NB4 (cell line): Measurements from ENCODE around the gene NET1.
"Not testable (repeated sequence)": the region's sequence is repeated elsewhere in the genome, so short reads cannot be mapped to it uniquely, and the experiment has no call there.

Experiments used
- DNase-seq: peaks from one replicate; pipeline ENCODE4 v3.0.0; 2010; ENCODE audit warnings: low read depth
- H3K4me3 ChIP-seq: one replicate; pipeline ENCODE4 v1.5.1; 2011; ENCODE audit warnings: mild to moderate bottlenecking, low read depth, low read length, moderate library complexity
- MAX ChIP-seq: IDR thresholded peaks from 2 replicates; pipeline ENCODE4 v1.6.1; 2011; ENCODE audit warnings: low read depth, low read length
- MYC ChIP-seq: IDR thresholded peaks from 2 replicates; pipeline ENCODE4 v1.6.1; 2011; ENCODE audit warnings: low read depth, low read length
- POLR2A ChIP-seq: IDR thresholded peaks from 2 replicates; pipeline ENCODE4 v1.6.1; 2011; ENCODE audit warnings: mild to moderate bottlenecking; ENCODE audit not compliant: insufficient read length; ENCODE audit errors: extremely low read depth
- TF ChIP-seq, protein P1 (sequence below): IDR thresholded peaks from one replicate; pipeline ENCODE4 v1.5.1; 2012; ENCODE audit warnings: low read depth, low read length

NET1 gene

DNA sequence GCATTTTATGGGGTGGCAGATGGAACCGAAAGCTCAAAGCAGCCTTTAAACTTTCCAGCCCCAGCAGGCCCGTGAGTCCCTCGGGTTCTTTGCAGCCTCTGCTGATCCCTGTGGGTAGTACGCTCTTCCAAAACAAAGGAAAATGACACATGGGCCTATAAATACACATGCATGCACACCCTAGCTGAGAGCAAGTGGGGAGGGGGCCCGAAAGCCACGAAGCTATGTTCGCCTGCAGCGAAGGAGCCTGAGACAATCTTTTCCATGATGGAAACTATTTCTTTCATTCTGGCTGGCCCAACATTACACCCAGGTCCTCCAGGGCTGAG is 54.8 kb downstream of the NET1 start:
- H3K4me3 ChIP-seq, result no peak overlapping the region
- no peak for DNase-seq
- TF ChIP-seq MYC (no peak), POLR2A (no peak), MAX (no peak)
- TF ChIP-seq, protein P1, sequence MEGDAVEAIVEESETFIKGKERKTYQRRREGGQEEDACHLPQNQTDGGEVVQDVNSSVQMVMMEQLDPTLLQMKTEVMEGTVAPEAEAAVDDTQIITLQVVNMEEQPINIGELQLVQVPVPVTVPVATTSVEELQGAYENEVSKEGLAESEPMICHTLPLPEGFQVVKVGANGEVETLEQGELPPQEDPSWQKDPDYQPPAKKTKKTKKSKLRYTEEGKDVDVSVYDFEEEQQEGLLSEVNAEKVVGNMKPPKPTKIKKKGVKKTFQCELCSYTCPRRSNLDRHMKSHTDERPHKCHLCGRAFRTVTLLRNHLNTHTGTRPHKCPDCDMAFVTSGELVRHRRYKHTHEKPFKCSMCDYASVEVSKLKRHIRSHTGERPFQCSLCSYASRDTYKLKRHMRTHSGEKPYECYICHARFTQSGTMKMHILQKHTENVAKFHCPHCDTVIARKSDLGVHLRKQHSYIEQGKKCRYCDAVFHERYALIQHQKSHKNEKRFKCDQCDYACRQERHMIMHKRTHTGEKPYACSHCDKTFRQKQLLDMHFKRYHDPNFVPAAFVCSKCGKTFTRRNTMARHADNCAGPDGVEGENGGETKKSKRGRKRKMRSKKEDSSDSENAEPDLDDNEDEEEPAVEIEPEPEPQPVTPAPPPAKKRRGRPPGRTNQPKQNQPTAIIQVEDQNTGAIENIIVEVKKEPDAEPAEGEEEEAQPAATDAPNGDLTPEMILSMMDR, result no peak

DNA sequence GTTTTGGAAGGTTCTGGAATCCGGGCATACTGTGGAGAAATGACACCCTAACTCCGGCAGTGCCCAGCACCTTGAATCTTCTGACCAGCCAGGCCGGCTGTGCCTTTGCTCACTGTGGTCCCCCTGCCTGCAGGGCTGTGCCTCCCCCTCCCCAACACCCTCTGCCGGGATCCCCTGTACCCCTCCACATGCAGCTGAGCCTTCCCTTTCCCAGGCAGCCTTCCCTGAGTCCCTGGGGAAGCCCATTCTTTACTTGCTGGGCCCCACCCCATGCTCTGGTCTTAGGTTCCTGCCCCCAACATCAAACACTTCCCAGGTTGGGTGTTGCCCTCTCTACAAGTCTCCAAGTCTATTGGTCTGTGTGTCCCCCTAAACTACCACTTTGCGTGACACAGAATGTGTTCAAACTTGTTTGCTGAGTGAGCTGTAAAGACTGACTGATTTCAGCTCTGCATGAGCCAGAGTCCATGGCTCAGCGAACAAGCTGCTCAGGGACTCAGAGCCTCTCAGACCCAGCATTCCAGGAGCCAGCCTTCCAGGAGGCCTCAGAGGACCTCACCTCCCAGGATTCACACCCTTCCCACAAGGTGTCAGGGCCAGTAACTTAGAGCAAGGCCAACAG is 55.4 kb downstream of the NET1 start:
- no peak overlapping the region for H3K4me3 ChIP-seq
- no peak for DNase-seq
- TF ChIP-seq, protein P1, result no peak
- TF ChIP-seq MAX, result no peak
- TF ChIP-seq POLR2A, result no peak
- TF ChIP-seq MYC, result no peak

GRCh38 chr10:5468262-5469106 is 56.1 kb downstream of the NET1 start:
- TF ChIP-seq MAX (no peak), MYC (no peak), POLR2A (no peak)
- TF ChIP-seq, protein P1, result no peak
- no peak for DNase-seq
- H3K4me3 ChIP-seq, result no peak overlapping the region

GRCh38 chr10:5469353-5470061 is 57.1 kb downstream of the NET1 start:
- DNase-seq, result no peak
- TF ChIP-seq, protein P1, result no peak
- TF ChIP-seq MYC, result no peak
- TF ChIP-seq MAX, result no peak
- TF ChIP-seq POLR2A, result no peak
- H3K4me3 ChIP-seq, result no peak overlapping the region

GRCh38 chr10:5470062-5470751 is 57.9 kb downstream of the NET1 start:
- H3K4me3 ChIP-seq, result no peak overlapping the region
- TF ChIP-seq, protein P1, result no peak
- TF ChIP-seq MAX (no peak), MYC (no peak), POLR2A (no peak)
- DNase-seq, result no peak

DNA sequence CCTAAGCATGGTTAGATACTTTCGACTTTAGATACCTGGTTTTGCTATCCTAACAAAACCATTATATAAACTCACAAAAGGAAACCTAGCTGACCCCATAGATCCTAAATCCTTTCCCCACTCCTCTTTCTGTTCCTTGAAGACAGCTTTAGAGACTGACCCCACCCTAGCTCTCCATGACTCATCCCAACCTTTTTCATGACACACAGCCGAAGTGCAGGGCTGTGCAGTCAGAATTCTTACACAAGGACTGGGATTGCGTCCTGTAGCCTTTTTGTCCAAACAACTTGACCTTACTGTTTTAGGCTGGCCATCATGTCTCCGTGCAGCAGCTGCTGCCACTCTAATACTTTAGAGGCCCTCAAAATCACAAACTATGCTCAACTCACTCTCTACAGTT is 62.3 kb downstream of the NET1 start:
- DNase-seq, result not testable (repeated sequence)

GRCh38 chr10:5475088-5475487 is 62.7 kb downstream of the NET1 start:
- not testable (repeated sequence) for H3K4me3 ChIP-seq, DNase-seq

More for the DNA sequence above, 62.3 kb downstream of the NET1 start:
- not testable (repeated sequence) for H3K4me3 ChIP-seq

DNA sequence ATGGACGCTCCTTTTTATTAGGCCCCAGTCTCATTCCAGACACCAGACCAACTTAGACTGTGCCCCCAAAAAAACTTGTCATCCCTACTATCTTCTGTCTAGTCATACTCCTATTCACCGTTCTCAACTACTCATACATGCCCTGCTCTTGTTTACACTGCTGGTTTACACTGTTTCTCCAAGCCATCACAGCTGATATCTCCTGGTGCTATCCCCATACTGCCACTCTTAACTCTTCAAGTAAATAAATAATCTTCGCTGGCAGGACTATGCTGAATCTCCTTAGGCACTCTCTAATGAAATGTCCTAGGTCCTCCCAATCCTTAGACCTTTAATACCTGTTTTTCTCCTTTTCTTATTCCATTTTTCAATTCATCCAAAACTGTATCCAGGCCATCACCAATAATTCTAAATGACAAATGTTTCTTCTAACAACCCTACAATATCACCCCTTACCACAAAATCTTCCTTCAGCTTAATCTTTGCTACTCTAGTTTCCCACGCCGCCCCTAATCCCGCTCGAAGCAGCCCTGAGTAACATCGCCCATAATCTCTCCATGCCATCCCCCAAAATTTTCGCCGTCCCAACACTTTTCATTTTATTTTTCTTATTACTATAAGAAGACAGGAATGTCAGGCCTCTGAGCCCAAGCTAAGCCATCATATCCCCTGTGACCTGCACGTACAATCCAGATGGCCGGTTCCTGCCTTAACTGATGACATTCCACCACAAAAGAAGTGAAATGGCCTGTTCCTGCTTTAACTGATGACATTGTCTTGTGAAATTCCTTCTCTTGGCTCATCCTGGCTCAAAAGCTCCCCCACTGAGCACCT is 63.8 kb downstream of the NET1 start:
- DNase-seq, H3K4me3 ChIP-seq: not testable (repeated sequence)
